ENCODE measurements around the gene PLCG2.

The PLCG2 gene

DNA sequence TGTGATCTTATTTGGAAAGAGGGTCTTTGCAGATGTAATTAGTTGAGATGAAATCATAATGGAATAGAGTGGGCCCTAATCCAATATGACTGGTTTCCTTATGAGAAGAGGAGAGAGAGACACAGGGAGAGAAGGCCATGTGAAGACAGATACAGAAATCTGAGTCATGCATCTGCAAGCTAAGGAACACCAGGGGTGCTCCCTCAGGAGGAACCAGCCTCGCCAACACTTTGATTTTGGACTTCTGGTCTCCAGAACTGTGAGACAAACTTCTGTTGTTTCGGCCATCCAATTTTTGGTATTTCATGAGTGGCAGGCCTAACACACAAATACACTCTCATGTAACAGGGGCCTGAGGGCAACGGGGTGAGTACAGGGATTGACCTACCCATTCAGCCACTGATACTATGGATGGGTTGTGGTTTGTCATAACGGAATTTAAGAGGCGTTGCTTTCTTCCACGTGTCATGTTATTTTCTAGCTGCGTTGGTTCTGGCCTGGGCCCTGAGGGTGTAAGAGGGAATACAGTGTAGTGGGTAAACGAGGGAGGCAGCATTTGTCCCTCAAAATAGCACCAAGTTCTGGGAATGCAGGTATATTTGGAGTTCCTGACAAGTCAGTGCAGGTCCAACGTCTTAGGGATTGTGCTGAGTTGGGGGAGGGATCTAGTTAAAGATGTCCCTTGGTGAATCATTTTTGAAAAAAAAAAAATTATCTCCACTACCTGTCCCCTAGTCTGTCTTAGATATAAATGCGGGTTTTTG lies 17.7 kb downstream of the PLCG2 start:
- TF ChIP-seq YY1 (IDR thresholded peaks at IDR 0.05; ENCODE audit: low read depth) (no peak), CEBPB (IDR thresholded peaks at IDR 0.05) (no peak), NFIC (IDR thresholded peaks at IDR 0.05) (no peak), EP300 (IDR thresholded peaks at IDR 0.05; ENCODE audit: borderline replicate concordance) (no peak), EGR1 (IDR thresholded peaks at IDR 0.05) (no peak), REST (IDR thresholded peaks at IDR 0.05; ENCODE audit: low read depth) (no peak), MAX (IDR thresholded peaks at IDR 0.05) (no peak), CREB1 (IDR thresholded peaks at IDR 0.05; ENCODE audit: low read depth) (no peak), USF1 (IDR thresholded peaks at IDR 0.05) (no peak), TCF12 (IDR thresholded peaks at IDR 0.05; ENCODE audit: low read depth) (no peak), TAF1 (IDR thresholded peaks at IDR 0.05; ENCODE audit: low read depth) (no peak), ZBTB7A (IDR thresholded peaks at IDR 0.05; ENCODE audit: low read depth) (no peak), TEAD4 (IDR thresholded peaks at IDR 0.05) (no peak), FOXM1 (IDR thresholded peaks at IDR 0.05; ENCODE audit: borderline replicate concordance, low read depth) (no peak), RAD21 (IDR thresholded peaks at IDR 0.05; ENCODE audit: low read depth) (no peak)

DNA sequence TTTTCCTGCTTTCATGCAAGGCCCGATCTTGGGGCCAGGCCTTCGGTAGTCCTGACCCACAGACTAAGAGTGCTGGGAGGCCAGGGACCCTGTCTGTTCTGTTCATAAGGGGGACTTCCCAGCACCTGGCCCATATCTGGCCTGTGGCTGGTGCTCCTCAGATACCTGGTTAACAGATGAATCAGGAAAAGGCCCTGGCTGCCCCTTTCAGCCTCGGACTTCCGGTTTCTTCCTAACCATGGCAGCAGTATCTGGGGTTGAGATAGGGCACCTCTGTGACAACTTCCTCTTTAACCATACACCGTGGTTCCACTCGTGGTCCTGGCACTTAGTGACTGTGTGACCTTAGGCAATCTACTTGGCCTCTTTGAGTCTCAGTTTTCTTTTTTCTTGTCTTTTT lies 18.4 kb downstream of the PLCG2 start:
- TF ChIP-seq TAF1 (IDR thresholded peaks at IDR 0.05; ENCODE audit: low read depth): no peak
- TF ChIP-seq TEAD4 (IDR thresholded peaks at IDR 0.05): no peak

DNA sequence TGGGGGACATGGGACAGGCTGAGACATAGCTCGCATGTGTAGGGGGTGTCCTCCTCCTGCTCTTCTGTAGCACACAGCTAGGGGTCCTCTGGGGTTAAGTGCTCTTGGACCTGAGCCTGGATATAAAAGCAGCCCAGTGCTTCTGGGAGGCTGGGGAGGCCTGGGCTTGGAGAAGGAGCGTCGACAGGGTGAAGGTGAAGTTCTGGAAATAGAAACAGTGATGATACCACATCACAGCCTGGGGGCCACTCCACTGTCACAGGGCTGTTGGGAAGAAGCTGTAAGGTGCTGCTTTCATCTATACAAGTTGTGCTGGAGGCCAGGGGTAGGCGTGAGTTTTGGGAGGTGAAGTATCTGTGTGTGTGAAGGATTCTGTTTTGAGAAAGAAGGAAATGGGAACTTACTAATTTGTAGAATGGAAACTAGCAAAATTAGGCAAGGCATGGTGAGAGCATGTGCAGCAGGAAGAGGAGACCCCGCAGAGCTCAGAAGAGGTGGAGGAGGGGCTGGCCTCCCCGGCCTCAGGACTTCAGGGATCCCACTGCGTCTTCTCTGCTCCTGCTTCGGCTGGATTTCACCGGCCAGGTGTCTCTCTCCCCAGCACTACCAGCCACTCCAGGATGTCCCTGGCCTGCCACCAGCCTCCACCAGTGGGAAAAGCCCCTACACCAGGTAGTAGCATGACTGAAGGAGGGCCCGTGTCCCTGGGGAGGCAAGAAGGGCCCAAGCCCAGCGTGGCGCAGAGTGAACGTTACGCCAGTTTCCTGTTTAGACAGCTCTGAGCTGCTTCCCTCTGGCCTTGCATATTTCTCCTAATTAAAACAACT lies 19.4 kb downstream of the PLCG2 start:
- no peak for TF ChIP-seq CEBPB (IDR thresholded peaks at IDR 0.05)
- TF ChIP-seq REST (IDR thresholded peaks at IDR 0.05; ENCODE audit: low read depth): no peak
- no peak for TF ChIP-seq TEAD4 (IDR thresholded peaks at IDR 0.05)
- TF ChIP-seq ZBTB7A (IDR thresholded peaks at IDR 0.05; ENCODE audit: low read depth): no peak
- no peak for TF ChIP-seq USF1 (IDR thresholded peaks at IDR 0.05)
- TF ChIP-seq YY1 (IDR thresholded peaks at IDR 0.05; ENCODE audit: low read depth): no peak
- TF ChIP-seq TCF12 (IDR thresholded peaks at IDR 0.05; ENCODE audit: low read depth): no peak
- TF ChIP-seq FOXM1 (IDR thresholded peaks at IDR 0.05; ENCODE audit: borderline replicate concordance, low read depth): no peak
- no peak for TF ChIP-seq TAF1 (IDR thresholded peaks at IDR 0.05; ENCODE audit: low read depth)
- no peak for TF ChIP-seq RAD21 (IDR thresholded peaks at IDR 0.05; ENCODE audit: low read depth)
- no peak for TF ChIP-seq EP300 (IDR thresholded peaks at IDR 0.05; ENCODE audit: borderline replicate concordance)
- no peak for TF ChIP-seq EGR1 (IDR thresholded peaks at IDR 0.05)
- no peak for TF ChIP-seq MAX (IDR thresholded peaks at IDR 0.05)
- TF ChIP-seq NFIC (IDR thresholded peaks at IDR 0.05): no peak
- TF ChIP-seq CREB1 (IDR thresholded peaks at IDR 0.05; ENCODE audit: low read depth): no peak

DNA sequence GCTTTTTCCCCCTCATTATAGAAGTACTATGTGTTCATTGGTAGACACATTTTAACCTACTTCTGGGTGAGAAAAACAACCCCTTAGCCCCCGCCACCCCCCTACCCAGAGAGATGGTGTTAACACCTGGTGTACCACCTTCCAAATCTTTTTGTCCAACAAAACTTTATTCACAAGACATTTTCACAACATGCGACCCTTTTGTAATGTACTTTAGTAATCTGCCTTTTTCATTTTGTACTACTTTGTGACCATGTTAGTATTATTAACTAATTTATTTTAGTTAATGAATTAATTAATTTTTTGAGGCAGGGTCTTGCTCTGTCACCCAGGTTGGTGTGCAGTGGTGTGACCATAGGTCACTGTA lies 20.0 kb downstream of the PLCG2 start:
- no peak for TF ChIP-seq EGR1 (IDR thresholded peaks at IDR 0.05)
- TF ChIP-seq NFIC (IDR thresholded peaks at IDR 0.05): no peak
- no peak for TF ChIP-seq YY1 (IDR thresholded peaks at IDR 0.05; ENCODE audit: low read depth)
- no peak for TF ChIP-seq EP300 (IDR thresholded peaks at IDR 0.05; ENCODE audit: borderline replicate concordance)
- TF ChIP-seq REST (IDR thresholded peaks at IDR 0.05; ENCODE audit: low read depth): no peak
- TF ChIP-seq TAF1 (IDR thresholded peaks at IDR 0.05; ENCODE audit: low read depth): no peak
- TF ChIP-seq MAX (IDR thresholded peaks at IDR 0.05): no peak
- TF ChIP-seq CREB1 (IDR thresholded peaks at IDR 0.05; ENCODE audit: low read depth): no peak
- no peak for TF ChIP-seq TCF12 (IDR thresholded peaks at IDR 0.05; ENCODE audit: low read depth)
- TF ChIP-seq RAD21 (IDR thresholded peaks at IDR 0.05; ENCODE audit: low read depth): no peak
- TF ChIP-seq CEBPB (IDR thresholded peaks at IDR 0.05): no peak
- no peak for TF ChIP-seq TEAD4 (IDR thresholded peaks at IDR 0.05)
- no peak for TF ChIP-seq USF1 (IDR thresholded peaks at IDR 0.05)
- no peak for TF ChIP-seq FOXM1 (IDR thresholded peaks at IDR 0.05; ENCODE audit: borderline replicate concordance, low read depth)
- no peak for TF ChIP-seq ZBTB7A (IDR thresholded peaks at IDR 0.05; ENCODE audit: low read depth)
